Measurements from ENCODE around the gene LSM3.

The LSM3 gene

DNA sequence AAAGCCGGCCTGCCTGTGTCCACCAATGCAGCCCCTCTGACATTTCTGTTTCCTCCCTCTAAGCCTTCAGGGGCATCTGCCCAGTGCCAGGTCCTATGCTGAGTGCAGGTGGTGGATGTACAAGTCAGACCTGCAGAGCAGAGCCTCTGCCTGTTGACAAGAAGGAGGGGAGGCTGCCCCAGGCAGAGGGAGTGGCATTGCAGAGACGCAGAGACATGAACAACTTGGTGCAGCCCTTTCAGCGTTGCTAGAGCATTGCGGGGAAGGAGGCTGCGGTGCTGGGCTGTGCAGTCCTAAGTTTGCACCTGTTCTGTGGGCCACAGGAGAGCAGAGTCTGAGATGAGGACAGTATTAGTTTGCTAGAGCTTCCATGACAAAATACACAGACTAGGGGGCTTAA is 65.2 kb downstream of the LSM3 start:
- DNase-seq, result no peak

DNA sequence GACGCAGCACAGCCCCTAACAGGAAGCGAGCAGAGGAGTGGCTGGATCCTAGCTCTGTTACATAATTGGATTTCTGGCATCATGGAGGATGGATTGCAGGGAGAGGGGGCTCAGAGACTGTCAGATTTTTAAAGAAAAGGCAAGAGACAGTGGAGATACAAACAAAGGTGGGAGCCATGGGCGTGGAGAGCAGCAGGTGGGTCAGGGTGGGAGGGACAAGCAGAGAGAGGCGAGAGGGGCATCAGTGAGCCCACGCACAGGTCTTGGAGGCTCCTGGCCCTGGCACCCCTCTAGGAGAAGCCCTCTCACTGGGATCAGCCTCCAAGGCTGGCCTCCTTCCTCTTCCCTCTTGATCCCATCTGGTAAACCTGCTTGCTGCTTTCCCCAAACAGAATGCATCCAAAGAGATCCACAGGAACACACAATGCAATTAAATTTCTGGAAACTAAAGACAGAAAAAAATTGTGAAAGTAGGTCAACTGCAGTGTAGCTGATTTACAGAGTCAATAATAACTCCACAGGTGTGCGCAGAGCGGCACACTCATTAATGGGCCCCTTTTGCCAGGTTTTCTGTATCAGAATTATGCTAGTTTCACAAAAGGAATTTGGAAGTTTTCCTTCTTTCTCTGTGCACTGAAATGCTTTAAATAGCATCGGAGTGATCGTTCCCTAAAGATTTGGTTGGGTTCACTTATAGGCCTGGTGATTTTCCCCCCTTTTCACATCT is 66.1 kb downstream of the LSM3 start:
- DNase-seq, result no peak

DNA sequence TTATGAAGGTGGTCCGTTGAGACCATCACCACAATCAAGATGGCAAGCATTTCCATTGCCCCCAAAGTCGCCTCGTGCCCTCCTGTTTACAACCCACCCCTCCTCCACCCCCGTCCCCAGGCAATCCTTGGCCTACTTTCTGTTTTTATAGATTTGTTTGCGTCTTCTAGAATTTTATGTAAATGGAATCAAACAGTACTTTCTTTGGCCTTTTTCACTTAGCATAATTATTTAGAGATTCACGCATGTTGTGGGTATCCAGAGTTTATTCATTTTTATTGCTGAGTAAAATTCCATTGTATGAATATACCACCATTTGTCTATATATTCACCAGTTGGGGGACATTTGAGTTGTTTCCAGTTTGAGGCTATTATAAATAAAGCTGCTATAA is 66.6 kb downstream of the LSM3 start:
- DNase-seq, result no peak

DNA sequence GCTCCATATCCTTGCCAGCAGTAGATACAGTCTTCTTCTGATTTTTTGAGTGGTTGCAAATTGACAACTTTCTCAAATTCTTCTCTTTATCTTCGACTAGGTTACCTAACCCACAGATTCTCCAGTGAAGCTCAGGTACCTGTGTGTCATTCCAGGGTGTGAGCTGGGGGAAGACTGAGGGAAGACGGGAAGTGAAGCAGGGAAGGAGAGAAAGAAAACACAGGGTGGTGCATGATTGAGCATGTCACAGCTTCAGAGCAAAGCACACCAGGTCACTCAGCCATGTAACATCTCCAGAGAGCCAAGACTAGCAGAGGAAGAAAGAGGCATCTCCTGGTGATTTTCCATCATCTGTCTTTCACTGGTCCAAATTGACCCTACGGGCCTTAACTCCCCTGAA is 67.2 kb downstream of the LSM3 start:
- DNase-seq, result no peak

DNA sequence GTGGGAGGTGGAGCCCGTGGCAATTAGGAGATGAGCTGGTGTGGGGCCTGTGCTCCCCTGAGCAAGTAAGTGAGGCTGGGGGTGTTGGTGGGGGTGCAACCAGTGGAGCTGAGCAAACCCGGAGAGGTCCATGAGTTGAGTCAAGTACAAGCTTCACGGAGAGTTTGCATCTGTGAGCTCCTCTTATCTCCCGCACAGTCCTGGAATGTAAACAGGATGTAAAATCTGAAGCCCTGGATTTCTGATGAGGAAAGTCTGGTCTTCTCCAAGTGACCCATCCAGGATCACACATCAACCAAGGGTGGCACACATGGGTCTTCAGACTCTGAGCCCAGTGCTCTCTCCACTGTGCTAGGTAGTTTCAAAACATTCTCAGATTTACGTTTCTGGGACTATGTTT is 67.8 kb downstream of the LSM3 start:
- no peak for DNase-seq

DNA sequence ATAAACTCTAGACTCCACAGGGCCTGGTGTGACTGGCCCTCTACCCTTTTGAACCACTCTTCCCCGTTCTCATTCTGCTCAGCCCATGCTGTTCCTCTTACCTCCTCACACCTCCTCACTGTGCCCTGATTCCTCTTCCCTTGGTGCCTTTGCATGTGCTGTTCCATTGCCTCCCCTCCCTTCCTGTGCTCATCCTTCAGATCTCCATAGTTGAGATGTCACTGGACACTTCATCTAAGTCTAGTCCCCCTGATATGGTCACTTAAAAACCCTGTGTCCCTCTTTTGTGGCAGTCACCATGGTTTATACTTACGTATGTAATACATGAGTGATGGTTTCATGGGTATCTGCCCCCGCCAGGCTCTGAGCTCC is 69.8 kb downstream of the LSM3 start:
- DNase-seq, result no peak

DNA sequence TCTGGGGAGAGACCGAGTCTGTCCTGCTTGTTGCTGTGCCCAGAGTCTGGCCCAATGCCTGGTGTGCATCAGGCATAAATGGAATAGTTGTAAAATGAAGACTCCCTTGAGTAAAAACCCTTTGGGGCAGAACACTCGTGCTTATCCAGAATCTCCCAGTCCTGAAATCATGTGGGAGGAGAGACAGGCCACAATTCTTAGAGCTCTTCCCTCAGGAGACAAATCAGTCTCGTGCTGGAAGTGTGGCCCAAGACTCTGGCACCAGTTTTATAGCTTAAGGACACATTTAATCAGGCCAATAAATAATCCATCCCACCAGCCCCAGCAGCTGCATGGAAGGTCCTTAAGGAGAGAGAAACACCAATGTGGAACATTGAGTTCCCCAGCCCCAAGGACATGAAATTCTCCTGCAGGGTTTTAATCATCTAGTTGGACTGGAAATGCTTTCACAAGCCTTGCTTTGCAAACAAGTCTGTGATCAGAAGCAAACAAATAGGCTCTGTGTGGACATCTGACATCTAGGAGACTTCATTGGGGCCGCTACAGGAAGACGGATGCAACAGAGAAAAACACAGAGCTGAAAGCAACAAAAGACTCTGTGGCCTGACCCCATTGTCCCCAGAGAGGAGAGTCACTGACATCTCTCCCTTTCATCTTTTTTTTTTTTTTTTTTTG is 70.4 kb downstream of the LSM3 start:
- DNase-seq, result no peak

Data from hematopoietic multipotent progenitor cell treated with erythropoietin and hydrocortisone succinate and interleukin-3 and kit ligand, for 8 days (in vitro differentiated cells).